Measurements from ENCODE around the gene FYN.

- no peak for TF ChIP-seq CREB1 (IDR thresholded peaks at IDR 0.05; ENCODE audit: low read depth)
- no peak for TF ChIP-seq RAD21 (IDR thresholded peaks at IDR 0.05; ENCODE audit: low read depth)
- TF ChIP-seq EP300 (IDR thresholded peaks at IDR 0.05; ENCODE audit: borderline replicate concordance), result no peak
- no peak for TF ChIP-seq YY1 (IDR thresholded peaks at IDR 0.05; ENCODE audit: low read depth)
- TF ChIP-seq TCF12 (IDR thresholded peaks at IDR 0.05; ENCODE audit: low read depth), result no peak
- TF ChIP-seq, protein P1, sequence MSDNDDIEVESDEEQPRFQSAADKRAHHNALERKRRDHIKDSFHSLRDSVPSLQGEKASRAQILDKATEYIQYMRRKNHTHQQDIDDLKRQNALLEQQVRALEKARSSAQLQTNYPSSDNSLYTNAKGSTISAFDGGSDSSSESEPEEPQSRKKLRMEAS (IDR thresholded peaks at IDR 0.05), result no peak
- TF ChIP-seq NFIC (IDR thresholded peaks at IDR 0.05), result no peak
- no peak for TF ChIP-seq TAF1 (IDR thresholded peaks at IDR 0.05; ENCODE audit: low read depth)
- no peak for TF ChIP-seq CEBPB (IDR thresholded peaks at IDR 0.05)
- TF ChIP-seq, protein P2, sequence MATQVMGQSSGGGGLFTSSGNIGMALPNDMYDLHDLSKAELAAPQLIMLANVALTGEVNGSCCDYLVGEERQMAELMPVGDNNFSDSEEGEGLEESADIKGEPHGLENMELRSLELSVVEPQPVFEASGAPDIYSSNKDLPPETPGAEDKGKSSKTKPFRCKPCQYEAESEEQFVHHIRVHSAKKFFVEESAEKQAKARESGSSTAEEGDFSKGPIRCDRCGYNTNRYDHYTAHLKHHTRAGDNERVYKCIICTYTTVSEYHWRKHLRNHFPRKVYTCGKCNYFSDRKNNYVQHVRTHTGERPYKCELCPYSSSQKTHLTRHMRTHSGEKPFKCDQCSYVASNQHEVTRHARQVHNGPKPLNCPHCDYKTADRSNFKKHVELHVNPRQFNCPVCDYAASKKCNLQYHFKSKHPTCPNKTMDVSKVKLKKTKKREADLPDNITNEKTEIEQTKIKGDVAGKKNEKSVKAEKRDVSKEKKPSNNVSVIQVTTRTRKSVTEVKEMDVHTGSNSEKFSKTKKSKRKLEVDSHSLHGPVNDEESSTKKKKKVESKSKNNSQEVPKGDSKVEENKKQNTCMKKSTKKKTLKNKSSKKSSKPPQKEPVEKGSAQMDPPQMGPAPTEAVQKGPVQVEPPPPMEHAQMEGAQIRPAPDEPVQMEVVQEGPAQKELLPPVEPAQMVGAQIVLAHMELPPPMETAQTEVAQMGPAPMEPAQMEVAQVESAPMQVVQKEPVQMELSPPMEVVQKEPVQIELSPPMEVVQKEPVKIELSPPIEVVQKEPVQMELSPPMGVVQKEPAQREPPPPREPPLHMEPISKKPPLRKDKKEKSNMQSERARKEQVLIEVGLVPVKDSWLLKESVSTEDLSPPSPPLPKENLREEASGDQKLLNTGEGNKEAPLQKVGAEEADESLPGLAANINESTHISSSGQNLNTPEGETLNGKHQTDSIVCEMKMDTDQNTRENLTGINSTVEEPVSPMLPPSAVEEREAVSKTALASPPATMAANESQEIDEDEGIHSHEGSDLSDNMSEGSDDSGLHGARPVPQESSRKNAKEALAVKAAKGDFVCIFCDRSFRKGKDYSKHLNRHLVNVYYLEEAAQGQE (IDR thresholded peaks at IDR 0.05; ENCODE audit: low read depth), result no peak
- TF ChIP-seq USF1 (IDR thresholded peaks at IDR 0.05), result no peak
- TF ChIP-seq FOXM1 (IDR thresholded peaks at IDR 0.05; ENCODE audit: borderline replicate concordance, low read depth), result no peak
Measured at GRCh38 chr6:111745186-111745585, 128.1 kb downstream of the FYN start.

Measured in Ishikawa (cell line).